HFF-Myc (cell line): ENCODE measurements around the gene HBZ.
"Not testable (repeated sequence)": the region's sequence is repeated elsewhere in the genome, so short reads cannot be mapped to it uniquely, and the experiment has no call there.

Experiments
- DNase-seq: peaks from one replicate; pipeline ENCODE4 v3.0.0-alpha.2; 2011; ENCODE audit warnings: low read depth; ENCODE audit errors: extremely low read depth
- H3K4me3 ChIP-seq: replicated peaks from 2 replicates; pipeline ENCODE4 v1.5.1; 2011; ENCODE audit warnings: low read depth, mild to moderate bottlenecking, control low read depth, low read length
- TF ChIP-seq, protein P1 (sequence below): IDR thresholded peaks from 2 replicates; pipeline ENCODE4 v1.5.1; 2012; ENCODE audit warnings: mild to moderate bottlenecking, low read depth, low read length, control low read depth; ENCODE audit errors: missing control alignments

HBZ gene

GRCh38 chr16:175011-175949 is 22.8 kb downstream of the HBZ start:
- H3K4me3 ChIP-seq = no peak overlapping the region
- TF ChIP-seq, protein P1, sequence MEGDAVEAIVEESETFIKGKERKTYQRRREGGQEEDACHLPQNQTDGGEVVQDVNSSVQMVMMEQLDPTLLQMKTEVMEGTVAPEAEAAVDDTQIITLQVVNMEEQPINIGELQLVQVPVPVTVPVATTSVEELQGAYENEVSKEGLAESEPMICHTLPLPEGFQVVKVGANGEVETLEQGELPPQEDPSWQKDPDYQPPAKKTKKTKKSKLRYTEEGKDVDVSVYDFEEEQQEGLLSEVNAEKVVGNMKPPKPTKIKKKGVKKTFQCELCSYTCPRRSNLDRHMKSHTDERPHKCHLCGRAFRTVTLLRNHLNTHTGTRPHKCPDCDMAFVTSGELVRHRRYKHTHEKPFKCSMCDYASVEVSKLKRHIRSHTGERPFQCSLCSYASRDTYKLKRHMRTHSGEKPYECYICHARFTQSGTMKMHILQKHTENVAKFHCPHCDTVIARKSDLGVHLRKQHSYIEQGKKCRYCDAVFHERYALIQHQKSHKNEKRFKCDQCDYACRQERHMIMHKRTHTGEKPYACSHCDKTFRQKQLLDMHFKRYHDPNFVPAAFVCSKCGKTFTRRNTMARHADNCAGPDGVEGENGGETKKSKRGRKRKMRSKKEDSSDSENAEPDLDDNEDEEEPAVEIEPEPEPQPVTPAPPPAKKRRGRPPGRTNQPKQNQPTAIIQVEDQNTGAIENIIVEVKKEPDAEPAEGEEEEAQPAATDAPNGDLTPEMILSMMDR = no peak
- DNase-seq = no peak

GRCh38 chr16:176006-176405 is 23.6 kb downstream of the HBZ start:
- DNase-seq, H3K4me3 ChIP-seq: not testable (repeated sequence)

GRCh38 chr16:176477-177382 is 24.3 kb downstream of the HBZ start, which contains the start of gene HBA1:
TSS of gene HBA1 (plus strand) at chr16:176680. CDS start at chr16:176717, 37 bp downstream.
- H3K4me3 ChIP-seq = 0 out of 2 replicates have a peak within 1 kb of the TSS, but pooled peaks have one; percentile 4
- DNase-seq = not testable (repeated sequence)

- TF ChIP-seq, protein P1 = no peak
- H3K4me3 ChIP-seq = 0 out of 2 replicates have a peak overlapping the region, but pooled peaks have one; percentile 4
Measured at GRCh38 chr16:177394-177822, 25.0 kb downstream of the HBZ start.

GRCh38 chr16:177981-178667 is 25.7 kb downstream of the HBZ start:
- H3K4me3 ChIP-seq = no peak overlapping the region
- TF ChIP-seq, protein P1 = no peak
- DNase-seq = no peak

More at GRCh38 chr16:177394-177822, 25.0 kb downstream of the HBZ start:
- DNase-seq = peak; percentile 33

DNA sequence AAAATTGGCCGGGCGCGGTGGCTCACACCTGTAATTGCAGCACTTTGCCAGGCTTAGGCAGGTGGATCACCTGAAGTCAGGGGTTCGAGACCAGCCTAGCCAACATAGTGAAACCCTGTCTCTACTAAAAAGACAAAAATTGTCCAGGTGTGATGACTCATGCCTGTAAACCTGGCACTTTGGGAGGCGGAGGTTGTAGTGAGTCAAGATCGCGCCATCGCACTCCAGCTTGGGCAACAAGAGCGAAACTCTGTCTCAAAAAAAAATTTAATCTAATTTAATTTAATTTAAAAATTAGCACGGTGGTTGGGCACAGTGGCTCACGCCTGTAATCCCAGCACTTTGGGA is 26.2 kb downstream of the HBZ start:
- no peak for DNase-seq
- TF ChIP-seq, protein P1 = no peak
- no peak overlapping the region for H3K4me3 ChIP-seq

GRCh38 chr16:179211-180092 is 27.0 kb downstream of the HBZ start:
- no peak overlapping the region for H3K4me3 ChIP-seq
- DNase-seq = no peak
- TF ChIP-seq, protein P1 = no peak
